ENCODE measurements around the gene EVI5L.

Gene EVI5L

GRCh38 chr19:7845390-7846154 lies 15.6 kb downstream of the EVI5L start:
- DNase-seq, result no peak

GRCh38 chr19:7846155-7846646 lies 16.2 kb downstream of the EVI5L start:
- Histone ChIP-seq H3K4me1 (no peaks in the 10 kb centered on the region), H3K9me3 (peaks cover 5% of the 10 kb centered on the region), H3K36me3 (no peaks in the 10 kb centered on the region), H3K4me3 (ENCODE audit: low read depth, low read length) (no peak overlapping the region), H3K27me3 (no peaks in the 10 kb centered on the region)
- DNase-seq, result no peak
- TF ChIP-seq, protein P1, sequence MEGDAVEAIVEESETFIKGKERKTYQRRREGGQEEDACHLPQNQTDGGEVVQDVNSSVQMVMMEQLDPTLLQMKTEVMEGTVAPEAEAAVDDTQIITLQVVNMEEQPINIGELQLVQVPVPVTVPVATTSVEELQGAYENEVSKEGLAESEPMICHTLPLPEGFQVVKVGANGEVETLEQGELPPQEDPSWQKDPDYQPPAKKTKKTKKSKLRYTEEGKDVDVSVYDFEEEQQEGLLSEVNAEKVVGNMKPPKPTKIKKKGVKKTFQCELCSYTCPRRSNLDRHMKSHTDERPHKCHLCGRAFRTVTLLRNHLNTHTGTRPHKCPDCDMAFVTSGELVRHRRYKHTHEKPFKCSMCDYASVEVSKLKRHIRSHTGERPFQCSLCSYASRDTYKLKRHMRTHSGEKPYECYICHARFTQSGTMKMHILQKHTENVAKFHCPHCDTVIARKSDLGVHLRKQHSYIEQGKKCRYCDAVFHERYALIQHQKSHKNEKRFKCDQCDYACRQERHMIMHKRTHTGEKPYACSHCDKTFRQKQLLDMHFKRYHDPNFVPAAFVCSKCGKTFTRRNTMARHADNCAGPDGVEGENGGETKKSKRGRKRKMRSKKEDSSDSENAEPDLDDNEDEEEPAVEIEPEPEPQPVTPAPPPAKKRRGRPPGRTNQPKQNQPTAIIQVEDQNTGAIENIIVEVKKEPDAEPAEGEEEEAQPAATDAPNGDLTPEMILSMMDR (IDR thresholded peaks at IDR 0.05; ENCODE audit: low read depth, low read length), result no peak

More at GRCh38 chr19:7845390-7846154, 15.6 kb downstream of the EVI5L start:
- Histone ChIP-seq H3K9me3 (peaks cover 5% of the 10 kb centered on the region), H3K36me3 (no peaks in the 10 kb centered on the region), H3K4me1 (no peaks in the 10 kb centered on the region), H3K27me3 (no peaks in the 10 kb centered on the region), H3K4me3 (ENCODE audit: low read depth, low read length) (no peak overlapping the region)
- TF ChIP-seq, protein P1 (IDR thresholded peaks at IDR 0.05; ENCODE audit: low read depth, low read length), result no peak

GRCh38 chr19:7847664-7848063 lies 17.6 kb downstream of the EVI5L start:
- Histone ChIP-seq H3K36me3 (no peaks in the 10 kb centered on the region), H3K9me3 (peaks cover 2% of the 10 kb centered on the region; the same call in 1 of the 2 replicates), H3K4me1 (no peaks in the 10 kb centered on the region), H3K4me3 (ENCODE audit: low read depth, low read length) (no peak overlapping the region), H3K27me3 (no peaks in the 10 kb centered on the region; the same call in 1 of the 2 replicates)
- TF ChIP-seq, protein P1 (IDR thresholded peaks at IDR 0.05; ENCODE audit: low read depth, low read length), result no peak
- no peak for DNase-seq

GRCh38 chr19:7848779-7849457 lies 18.9 kb downstream of the EVI5L start:
- TF ChIP-seq, protein P1 (IDR thresholded peaks at IDR 0.05; ENCODE audit: low read depth, low read length), result no peak
- Histone ChIP-seq H3K27me3 (no peaks in the 10 kb centered on the region; the same call in 1 of the 2 replicates), H3K36me3 (no peaks in the 10 kb centered on the region), H3K9me3 (no peaks in the 10 kb centered on the region), H3K4me1 (no peaks in the 10 kb centered on the region), H3K4me3 (ENCODE audit: low read depth, low read length) (no peak overlapping the region)
- peak; percentile 9 for DNase-seq

- Histone ChIP-seq H3K36me3 (no peaks in the 10 kb centered on the region), H3K27me3 (no peaks in the 10 kb centered on the region; the same call in 1 of the 2 replicates), H3K4me1 (no peaks in the 10 kb centered on the region), H3K9me3 (no peaks in the 10 kb centered on the region), H3K4me3 (ENCODE audit: low read depth, low read length) (no peak overlapping the region)
- TF ChIP-seq, protein P1 (IDR thresholded peaks at IDR 0.05; ENCODE audit: low read depth, low read length), result no peak
- no peak for DNase-seq
Observed at GRCh38 chr19:7849631-7849999, 19.6 kb downstream of the EVI5L start.
